SK-N-SH (cell line): ENCODE results near the gene FOXL1.

ENCODE experiments used
- EZH2phosphoT487 ChIP-seq: fragments of 200-600 bp; sonication (generic); IDR thresholded peaks from 2 replicates; pipeline ENCODE4 v1.6.1; 2017; ENCODE audit warnings: low read depth, mixed run types, mild to moderate bottlenecking, antibody characterized with exemption, moderate library complexity, borderline replicate concordance
- IRF3 ChIP-seq: fragments of 150-350 bp; IDR thresholded peaks from 2 replicates; pipeline ENCODE4 v1.6.1; 2016; ENCODE audit warnings: mild to moderate bottlenecking, low read depth, low read length
- MAX ChIP-seq: IDR thresholded peaks from 2 replicates; pipeline ENCODE4 v1.4.0; 2012; ENCODE audit warnings: low read depth
- MXI1 ChIP-seq: IDR thresholded peaks from 2 replicates; pipeline ENCODE4 v1.6.1; 2012; ENCODE audit warnings: mild to moderate bottlenecking, low read depth, low read length, improper control_type of control experiment
- NFIC ChIP-seq: IDR thresholded peaks from 2 replicates; pipeline ENCODE4 v1.4.0; 2012; ENCODE audit warnings: borderline replicate concordance
- POLR2AphosphoS5 ChIP-seq: IDR thresholded peaks from 2 replicates; pipeline ENCODE4 v1.6.1; 2012; ENCODE audit warnings: low read depth, low read length
- RAD21 ChIP-seq: IDR thresholded peaks from 2 replicates; pipeline ENCODE4 v1.6.1; 2012; ENCODE audit warnings: mild to moderate bottlenecking, low read length
- SIN3A ChIP-seq: IDR thresholded peaks from 2 replicates; pipeline ENCODE4 v1.6.1; 2012; ENCODE audit warnings: low read depth, mild to moderate bottlenecking, low read length, moderate library complexity, borderline replicate concordance
- TAF1 ChIP-seq: IDR thresholded peaks from 2 replicates; pipeline ENCODE4 v1.6.1; 2012; ENCODE audit warnings: low read depth, mild to moderate bottlenecking, low read length, moderate library complexity, borderline replicate concordance
- YY1 ChIP-seq: IDR thresholded peaks from 2 replicates; pipeline ENCODE4 v1.4.0; 2012; ENCODE audit warnings: low read depth, mild to moderate bottlenecking
- TF ChIP-seq, protein P1 (sequence below): fragments of 200-600 bp; sonication (generic); IDR thresholded peaks from 2 replicates; pipeline ENCODE4 v1.6.1; 2017; ENCODE audit warnings: antibody characterized with exemption, mild to moderate bottlenecking, moderate library complexity
- TF ChIP-seq, protein P2 (sequence below): IDR thresholded peaks from 2 replicates; pipeline ENCODE4; 2012

DNA sequence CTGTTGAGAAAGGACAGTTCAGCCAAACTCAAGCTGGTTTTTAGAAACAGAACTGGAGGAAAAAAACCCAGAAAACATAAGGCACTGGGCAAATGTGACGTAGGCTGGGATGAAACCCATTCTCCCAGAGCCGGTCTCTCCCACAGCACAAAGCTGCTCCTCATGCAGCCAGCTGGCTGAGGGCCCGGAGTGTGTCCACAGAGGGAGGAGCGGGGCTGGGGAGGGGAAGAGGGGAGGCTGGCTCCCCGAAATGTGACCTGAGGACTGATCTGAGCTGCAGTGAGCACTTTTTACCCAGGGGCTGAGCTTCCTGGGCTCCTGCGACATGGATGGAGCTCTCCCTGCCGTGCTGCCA, 47.2 kb upstream of the FOXL1 start:
- TF ChIP-seq, protein P1, sequence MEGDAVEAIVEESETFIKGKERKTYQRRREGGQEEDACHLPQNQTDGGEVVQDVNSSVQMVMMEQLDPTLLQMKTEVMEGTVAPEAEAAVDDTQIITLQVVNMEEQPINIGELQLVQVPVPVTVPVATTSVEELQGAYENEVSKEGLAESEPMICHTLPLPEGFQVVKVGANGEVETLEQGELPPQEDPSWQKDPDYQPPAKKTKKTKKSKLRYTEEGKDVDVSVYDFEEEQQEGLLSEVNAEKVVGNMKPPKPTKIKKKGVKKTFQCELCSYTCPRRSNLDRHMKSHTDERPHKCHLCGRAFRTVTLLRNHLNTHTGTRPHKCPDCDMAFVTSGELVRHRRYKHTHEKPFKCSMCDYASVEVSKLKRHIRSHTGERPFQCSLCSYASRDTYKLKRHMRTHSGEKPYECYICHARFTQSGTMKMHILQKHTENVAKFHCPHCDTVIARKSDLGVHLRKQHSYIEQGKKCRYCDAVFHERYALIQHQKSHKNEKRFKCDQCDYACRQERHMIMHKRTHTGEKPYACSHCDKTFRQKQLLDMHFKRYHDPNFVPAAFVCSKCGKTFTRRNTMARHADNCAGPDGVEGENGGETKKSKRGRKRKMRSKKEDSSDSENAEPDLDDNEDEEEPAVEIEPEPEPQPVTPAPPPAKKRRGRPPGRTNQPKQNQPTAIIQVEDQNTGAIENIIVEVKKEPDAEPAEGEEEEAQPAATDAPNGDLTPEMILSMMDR: no peak
- no peak for TF ChIP-seq TAF1
- no peak for TF ChIP-seq NFIC
- no peak for TF ChIP-seq RAD21
- TF ChIP-seq SIN3A: no peak
- no peak for TF ChIP-seq MAX
- TF ChIP-seq POLR2AphosphoS5: no peak
- no peak for TF ChIP-seq YY1
- no peak for TF ChIP-seq IRF3
- TF ChIP-seq EZH2phosphoT487: no peak
- TF ChIP-seq MXI1: no peak
- TF ChIP-seq, protein P2, sequence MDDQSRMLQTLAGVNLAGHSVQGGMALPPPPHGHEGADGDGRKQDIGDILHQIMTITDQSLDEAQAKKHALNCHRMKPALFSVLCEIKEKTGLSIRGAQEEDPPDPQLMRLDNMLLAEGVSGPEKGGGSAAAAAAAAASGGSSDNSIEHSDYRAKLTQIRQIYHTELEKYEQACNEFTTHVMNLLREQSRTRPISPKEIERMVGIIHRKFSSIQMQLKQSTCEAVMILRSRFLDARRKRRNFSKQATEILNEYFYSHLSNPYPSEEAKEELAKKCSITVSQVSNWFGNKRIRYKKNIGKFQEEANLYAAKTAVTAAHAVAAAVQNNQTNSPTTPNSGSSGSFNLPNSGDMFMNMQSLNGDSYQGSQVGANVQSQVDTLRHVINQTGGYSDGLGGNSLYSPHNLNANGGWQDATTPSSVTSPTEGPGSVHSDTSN: no peak
